Aorta (tissue), 5 donors: ENCODE data around the gene PAPOLB. TPM values are rescaled to one million over a fixed set of nuclear protein-coding genes. Genes with fewer than 3 reads are reported as not detected.

Source experiments
- ATAC-seq: fragments of 200-7000 bp; cut with Tn5 transposase; one replicate; pipeline ENCODE4 v1.9.1; 2022; ENCODE audit warnings: moderate library complexity; ENCODE audit not compliant: low FRiP score
- DNase-seq, 2 donors: peaks; one replicate each; pipeline ENCODE4 v3.0.0-alpha.2; 2020
- H3K27ac ChIP-seq, 2 donors: one replicate each; pipeline ENCODE4 v1.5.1; 2013; ENCODE audit warnings: low read length in 2 of 2, mild to moderate bottlenecking in 2 of 2, moderate library complexity in 2 of 2, control low read depth in 1 of 2, inconsistent platforms in 1 of 2, low read depth in 1 of 2
- H3K27me3 ChIP-seq, 2 donors: one replicate each; pipeline ENCODE4 v1.6.1; 2013; ENCODE audit warnings: control low read depth in 1 of 2, low read length in 1 of 2, mild to moderate bottlenecking in 1 of 2, moderate library complexity in 1 of 2; ENCODE audit not compliant: insufficient read depth in 2 of 2, control insufficient read depth in 1 of 2
- H3K36me3 ChIP-seq, 2 donors: one replicate each; pipeline ENCODE4 v1.6.1; 2013; ENCODE audit warnings: control low read depth in 1 of 2, low read length in 1 of 2, mild to moderate bottlenecking in 1 of 2; ENCODE audit not compliant: insufficient read depth in 2 of 2, control insufficient read depth in 1 of 2
- H3K4me1 ChIP-seq, 2 donors: one replicate each; pipeline ENCODE4 v1.6.1; 2013; ENCODE audit warnings: low read length in 2 of 2, control low read depth in 1 of 2, mild to moderate bottlenecking in 1 of 2, moderate library complexity in 1 of 2; ENCODE audit not compliant: insufficient read depth in 2 of 2, control insufficient read depth in 1 of 2
- H3K4me3 ChIP-seq, 2 donors: one replicate each; pipeline ENCODE4 v1.5.1; 2013; ENCODE audit warnings: low read length in 2 of 2, control low read depth in 1 of 2, mild to moderate bottlenecking in 1 of 2
- H3K9me3 ChIP-seq: one replicate; pipeline ENCODE4 v1.6.1; 2013; ENCODE audit warnings: mild to moderate bottlenecking, low read length; ENCODE audit not compliant: control insufficient read depth
- WGBS, 2 donors: extraction: QIAGEN DNeasy Blood & Tissue Kit; methylation state at CpG; one replicate each; pipeline ENCODE4 v1.1.7; 2013; 5-methylcytosine and 5-hydroxymethylcytosine counted together
- intact Hi-C, 2 donors: fragments of 100-400 bp; cut with DNase I; formaldehyde crosslinking; loops; one replicate each; pipeline versions ENCODE4 v1.14.2 to v1.15.0; 2022
- polyA plus RNA-seq, 2 donors: library from polyadenylated mRNA; stranded (reverse); fragments of 200-250 nt; gene quantifications; one replicate each; pipeline ENCODE4 v1.2.3, GENCODE V29; 2013
- total RNA-seq, 2 donors: library from RNA; stranded (reverse); fragmentation: NEBNext Ultra II Directional; extraction: Animal tissue kit (Norgen Biotek cat#: 25700); gene quantifications; one replicate each; pipeline ENCODE4 v1.2.1, GENCODE V29; 2021
- donor health status: healthy with polysubstance abuse.
- donor health status: Bipolar disorder and iron deficiency.
- donor health status: DM: no; HTN: no; CAD: no.
- donor health status: DM: no; HTN: no; CAD: no.
- donor health status: DM: yes; HTN: yes; CAD: no.

PAPOLB gene
- total and polyA plus RNA-seq, 4 donors = 0.25 to 0.54 (median 0.26) TPM; not detected in 1

GRCh38 chr7:4833691-4834600 is 27.9 kb downstream of the PAPOLB start:
- no peaks in the 10 kb centered on the region for H3K4me1 ChIP-seq
- no peaks in the 10 kb centered on the region for H3K27me3 ChIP-seq
- intact Hi-C loops = no loop called here
- WGBS, 2 donors = 87% methylated on average over 32 to 36 of the region's 36 CpGs
- no peak overlapping the region for H3K27ac ChIP-seq
- ATAC-seq = no peak
- no peak overlapping the region for H3K4me3 ChIP-seq
- no peaks in the 10 kb centered on the region for H3K9me3 ChIP-seq
- peak in 1 of 2 donors; percentile 63 for DNase-seq
- no peaks in the 10 kb centered on the region for H3K36me3 ChIP-seq

GRCh38 chr7:4833176-4833575 is 28.7 kb downstream of the PAPOLB start:
- 92 to 94% methylated on average over 17 of the region's 17 CpGs for WGBS, 2 donors
- no peaks in the 10 kb centered on the region for H3K9me3 ChIP-seq
- ATAC-seq (no peak), DNase-seq (peak in 1 of 2 donors; percentile 43)
- no peaks in the 10 kb centered on the region for H3K36me3 ChIP-seq
- no peaks in the 10 kb centered on the region for H3K27me3 ChIP-seq
- H3K27ac ChIP-seq = no peak overlapping the region
- no peaks in the 10 kb centered on the region for H3K4me1 ChIP-seq
- H3K4me3 ChIP-seq = no peak overlapping the region
- intact Hi-C loops = no loop called here

GRCh38 chr7:4832711-4833110 is 29.1 kb downstream of the PAPOLB start:
- no peaks in the 10 kb centered on the region for H3K4me1 ChIP-seq
- H3K9me3 ChIP-seq = no peaks in the 10 kb centered on the region
- no peak overlapping the region for H3K27ac ChIP-seq
- ATAC-seq (no peak), DNase-seq (peak in 1 of 2 donors; percentile 41)
- 97% methylated on average over 16 of the region's 16 CpGs for WGBS, 2 donors
- no peak overlapping the region for H3K4me3 ChIP-seq
- intact Hi-C loops = no loop called here
- H3K36me3 ChIP-seq = no peaks in the 10 kb centered on the region
- H3K27me3 ChIP-seq = no peaks in the 10 kb centered on the region

GRCh38 chr7:4831723-4832495 is 29.9 kb downstream of the PAPOLB start:
- no peak for DNase-seq
- Histone ChIP-seq H3K27me3 (no peaks in the 10 kb centered on the region), H3K4me1 (no peaks in the 10 kb centered on the region), H3K36me3 (no peaks in the 10 kb centered on the region), H3K27ac (no peak overlapping the region), H3K4me3 (no peak overlapping the region), H3K9me3 (no peaks in the 10 kb centered on the region)
- no peak for ATAC-seq
- intact Hi-C loops = no loop called here
- 86 to 88% methylated on average over 17 of the region's 17 CpGs for WGBS, 2 donors

- Histone ChIP-seq H3K27me3 (no peaks in the 10 kb centered on the region), H3K27ac (no peak overlapping the region), H3K36me3 (no peaks in the 10 kb centered on the region), H3K4me1 (no peaks in the 10 kb centered on the region), H3K4me3 (no peak overlapping the region), H3K9me3 (no peaks in the 10 kb centered on the region)
- peak; percentile 69 to 85 for DNase-seq
- intact Hi-C loops = no loop called here
- WGBS, 2 donors = 51 to 54% methylated on average over 14 of the region's 14 CpGs
- ATAC-seq = peak; percentile 80
These were observed 31.7 kb downstream of the PAPOLB start for GRCh38 chr7:4830176-4830575.

GRCh38 chr7:4828720-4829383 is 33.0 kb downstream of the PAPOLB start:
- Histone ChIP-seq H3K4me1 (no peaks in the 10 kb centered on the region), H3K4me3 (no peak overlapping the region), H3K27me3 (no peaks in the 10 kb centered on the region), H3K9me3 (no peaks in the 10 kb centered on the region), H3K36me3 (no peaks in the 10 kb centered on the region), H3K27ac (no peak overlapping the region)
- ATAC-seq = no peak
- intact Hi-C loops = no loop called here
- 87 to 96% methylated on average over 17 of the region's 17 CpGs for WGBS, 2 donors
- peak; percentile 31 to 44 for DNase-seq

GRCh38 chr7:4825081-4825480 is 36.7 kb downstream of the PAPOLB start:
- WGBS, 2 donors = 95 to 96% methylated on average over 13 to 15 of the region's 15 CpGs
- H3K4me3 ChIP-seq = no peak overlapping the region
- intact Hi-C loops = no loop called here

GRCh38 chr7:4824120-4824775 is 37.6 kb downstream of the PAPOLB start:
- H3K27ac ChIP-seq = no peak overlapping the region
- no peaks in the 10 kb centered on the region for H3K9me3 ChIP-seq
- WGBS, 2 donors = 84 to 87% methylated on average over 20 of the region's 20 CpGs
- H3K27me3 ChIP-seq = no peaks in the 10 kb centered on the region
- no peaks in the 10 kb centered on the region for H3K36me3 ChIP-seq
- no peak overlapping the region for H3K4me3 ChIP-seq
- ATAC-seq = no peak
- intact Hi-C loops = no loop called here
- peak; percentile 43 to 63 for DNase-seq
- no peaks in the 10 kb centered on the region for H3K4me1 ChIP-seq

More at GRCh38 chr7:4825081-4825480, 36.7 kb downstream of the PAPOLB start:
- H3K36me3 ChIP-seq = no peaks in the 10 kb centered on the region
- no peaks in the 10 kb centered on the region for H3K4me1 ChIP-seq
- H3K27me3 ChIP-seq = no peaks in the 10 kb centered on the region
- no peak overlapping the region for H3K27ac ChIP-seq
- DNase-seq (peak; percentile 28 to 67), ATAC-seq (no peak)
- H3K9me3 ChIP-seq = no peaks in the 10 kb centered on the region
